Posterior cingulate gyrus (tissue), 11 donors: ENCODE data around the gene SPRR1B.
A peak's percentile ranks its signal among the peaks of the same experiment; 100 is the strongest.
"Not testable (repeated sequence)": the region's sequence is repeated elsewhere in the genome, so short reads cannot be mapped to it uniquely, and the experiment has no call there.

ENCODE experiments used
- DNase-seq, 10 donors: peaks; one replicate each; pipeline versions ENCODE4 v3.0.0 to v3.0.0-alpha.2; 2020 to 2021; ENCODE audit warnings: mixed read lengths in 3 of 10
- intact Hi-C: fragments of 100-400 bp; cut with DNase I; formaldehyde crosslinking; loops from one replicate; pipeline ENCODE4 v1.15.1; 2023

Gene SPRR1B, protein sequence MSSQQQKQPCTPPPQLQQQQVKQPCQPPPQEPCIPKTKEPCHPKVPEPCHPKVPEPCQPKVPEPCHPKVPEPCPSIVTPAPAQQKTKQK

DNA sequence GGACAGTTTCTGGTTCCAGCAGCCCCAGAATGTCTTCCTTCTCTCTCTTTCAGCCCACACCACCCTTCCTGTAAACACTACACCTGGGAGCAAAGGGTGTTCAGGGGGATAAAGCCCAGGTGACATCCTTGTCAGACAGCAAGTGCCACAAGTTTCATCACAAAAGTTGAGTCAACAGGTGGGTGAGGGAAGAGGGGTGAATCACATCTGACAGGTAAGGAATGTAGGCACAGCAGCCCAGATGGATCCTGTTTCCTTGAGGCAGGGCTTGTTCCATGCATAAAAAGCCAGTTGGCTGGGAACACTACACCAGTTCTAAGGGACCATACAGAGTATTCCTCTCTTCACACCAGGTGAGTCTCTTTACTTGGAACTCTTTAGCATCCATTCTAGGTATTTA is at the start of gene SPRR1B:
Gene SPRR1B, plus strand, starts transcription at position 309 of the 400 bp plus-strand sequence. CDS start 1,143 bp downstream, outside the sequence.
- intact Hi-C loops: no loop called here
- DNase-seq: no peak

DNA sequence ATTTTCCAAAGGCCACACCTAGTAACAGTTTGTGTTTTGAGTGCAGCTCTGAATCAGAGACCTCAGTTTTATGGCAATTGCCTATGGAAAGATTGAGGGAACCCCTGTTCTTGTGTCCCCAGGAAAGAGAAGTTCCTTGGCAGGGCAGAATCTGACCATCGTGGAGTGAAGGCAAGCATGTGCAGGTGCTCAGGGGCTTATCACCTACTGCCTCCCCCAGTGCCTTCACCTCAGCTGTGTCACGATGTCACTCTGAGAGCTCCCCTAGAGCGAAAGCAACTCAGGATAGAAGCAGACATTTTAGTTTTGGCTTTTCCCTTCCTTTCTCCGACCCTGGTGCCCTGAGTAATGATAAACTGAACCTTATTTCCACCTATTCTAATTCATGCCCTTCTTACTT is 48.9 kb upstream of the SPRR1B start:
- intact Hi-C loops: no loop called here
- DNase-seq: peak in 1 of 10 donors; percentile 45

DNA sequence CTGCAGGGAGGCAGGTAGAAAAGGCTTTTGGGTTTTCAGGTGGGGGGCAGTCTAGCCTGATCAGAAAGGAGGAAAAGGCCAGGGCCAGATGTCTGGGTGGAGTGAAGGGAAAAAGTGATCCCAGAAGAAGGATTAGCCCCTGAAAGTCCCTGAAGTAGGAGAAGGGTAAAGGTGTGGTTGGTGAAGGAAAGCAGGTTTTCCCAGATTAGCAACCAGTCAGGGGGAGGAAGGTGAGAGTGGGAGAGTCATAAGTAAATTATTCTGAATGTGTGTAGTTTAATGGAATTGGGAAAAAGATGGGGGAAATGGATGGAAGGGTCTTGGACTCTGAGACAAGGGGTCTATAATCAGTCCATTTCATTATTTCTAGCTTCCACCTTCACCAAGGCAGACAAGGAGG is 47.8 kb upstream of the SPRR1B start:
- no peak for DNase-seq
- intact Hi-C loops: no loop called here

DNA sequence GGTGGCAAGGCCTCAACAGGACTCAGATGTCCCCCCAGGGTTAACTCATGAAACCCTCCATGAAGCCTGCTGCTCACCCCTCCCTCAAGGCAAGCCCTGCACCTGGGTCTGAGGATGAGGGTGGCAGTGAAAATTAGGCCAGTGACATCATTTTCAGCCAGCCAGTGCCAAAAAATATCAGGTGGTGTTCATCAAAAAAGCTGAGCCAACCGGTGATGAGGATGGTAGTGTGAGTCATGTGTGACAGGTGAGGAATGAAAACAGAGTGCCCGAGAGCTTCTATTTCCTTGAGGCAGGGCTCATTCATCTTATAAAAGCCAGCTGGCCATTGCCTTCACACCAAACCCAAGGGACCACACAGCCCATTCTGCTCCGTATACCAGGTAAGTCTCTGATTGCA is 47.3 kb upstream of the SPRR1B start, which contains the start of gene SPRR1A:
Gene SPRR1A, plus strand, starts transcription at position 339 of the 400 bp plus-strand sequence. CDS start 1,150 bp downstream, outside the sequence.
- DNase-seq: no peak
- intact Hi-C loops: no loop called here

DNA sequence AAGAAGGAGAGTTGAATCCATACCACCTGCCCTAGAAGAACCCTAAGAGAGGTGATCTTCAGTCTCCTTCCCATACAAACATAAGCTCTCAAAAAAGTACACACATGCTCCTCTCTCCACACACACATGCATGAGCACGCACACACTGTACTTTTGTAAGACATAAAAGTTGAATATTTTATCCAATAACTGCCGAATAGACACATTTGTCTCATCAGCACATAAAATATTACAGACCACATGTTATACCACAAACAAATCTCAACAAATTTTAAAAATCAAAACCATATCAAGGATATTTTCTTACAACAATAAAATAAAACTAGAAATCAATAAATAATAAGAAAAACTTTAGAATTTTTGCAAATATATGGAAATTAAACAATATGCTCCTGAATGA is 44.4 kb upstream of the SPRR1B start:
- intact Hi-C loops: no loop called here
- DNase-seq: no peak

- no peak for DNase-seq
- intact Hi-C loops: loop anchor here (10.0 kb wide), 1 partner anchor 232 kb away; no protein-coding TSS in a partner anchor
Measured at GRCh38 chr1:152993186-152993585, 37.8 kb upstream of the SPRR1B start.

- DNase-seq: no peak
- intact Hi-C loops: loop anchor here (10.0 kb wide), 1 partner anchor 229 kb away; no protein-coding TSS in a partner anchor
Measured at GRCh38 chr1:152995842-152996241, 35.2 kb upstream of the SPRR1B start.

DNA sequence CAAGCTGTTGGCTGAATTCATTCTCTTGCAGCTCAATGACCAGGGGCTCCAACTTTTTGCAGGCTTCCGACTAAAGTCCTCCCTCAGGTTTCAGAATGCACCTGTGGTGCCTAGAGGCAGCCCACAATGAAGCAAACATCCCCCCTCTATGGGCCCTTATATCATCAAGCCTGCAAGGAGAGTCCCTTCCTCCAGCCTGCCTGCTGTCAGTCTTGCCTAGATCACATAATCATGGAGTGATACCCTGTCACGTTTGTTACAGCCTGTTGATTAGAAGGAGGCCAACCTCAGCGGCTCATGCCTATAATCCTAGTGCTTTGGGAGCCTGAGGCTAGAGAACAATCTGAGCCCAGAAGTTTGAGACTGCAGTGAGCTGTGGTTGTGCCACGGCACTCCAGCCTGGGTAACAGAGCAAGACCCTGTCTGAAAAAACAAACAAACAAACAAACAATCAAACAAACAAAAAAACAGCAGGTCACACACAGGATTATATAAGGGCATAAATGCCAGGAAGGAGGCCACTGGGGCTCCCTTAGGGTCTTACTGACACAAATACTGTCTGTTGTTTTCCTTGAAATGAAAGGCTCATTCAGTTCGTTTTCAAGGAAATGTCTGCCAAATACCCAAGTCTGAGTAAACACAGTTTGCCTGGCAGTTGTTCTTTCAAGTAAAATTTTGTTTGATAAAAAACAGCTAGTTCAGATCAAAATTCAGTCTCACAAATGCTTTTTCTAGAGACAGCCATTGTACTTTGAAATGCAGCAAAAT is 34.2 kb upstream of the SPRR1B start:
- no peak for DNase-seq
- intact Hi-C loops: loop anchor here (10.0 kb wide), 1 partner anchor 228 kb away; no protein-coding TSS in a partner anchor

- intact Hi-C loops: loop anchor here (10.0 kb wide), 1 partner anchor 227 kb away; no protein-coding TSS in a partner anchor
Measured at GRCh38 chr1:152997901-152998300, 33.1 kb upstream of the SPRR1B start.

GRCh38 chr1:152998476-152998875 is 32.5 kb upstream of the SPRR1B start:
- DNase-seq: no peak
- intact Hi-C loops: loop anchor here (10.0 kb wide), 1 partner anchor 226 kb away; no protein-coding TSS in a partner anchor

More at GRCh38 chr1:152997901-152998300, 33.1 kb upstream of the SPRR1B start:
- no peak for DNase-seq

DNA sequence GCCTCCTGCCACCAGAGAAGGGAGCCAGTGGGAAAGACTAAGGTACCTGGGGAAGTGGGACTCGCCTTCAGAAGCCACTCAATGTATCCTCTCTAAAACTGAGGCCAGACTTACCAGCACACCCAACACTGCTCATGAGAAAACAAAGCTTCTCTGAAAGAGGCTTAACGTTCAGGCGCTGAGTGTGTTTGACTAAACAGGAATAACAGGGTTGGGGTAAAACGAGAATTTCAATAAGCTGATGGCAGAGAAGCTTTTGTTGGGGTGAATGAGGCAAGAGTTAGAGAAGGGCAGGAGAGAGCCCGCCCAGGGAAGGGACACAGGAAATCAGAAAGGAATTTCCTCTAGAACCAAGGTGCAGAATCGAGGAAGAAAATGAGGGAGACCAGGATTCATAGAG is 31.2 kb upstream of the SPRR1B start:
- intact Hi-C loops: loop anchor here (10.0 kb wide), 1 partner anchor 225 kb away; no protein-coding TSS in a partner anchor
- DNase-seq: no peak

GRCh38 chr1:153000294-153000693 is 30.7 kb upstream of the SPRR1B start:
- intact Hi-C loops: no loop called here
- no peak for DNase-seq

GRCh38 chr1:153001382-153001781 is 29.6 kb upstream of the SPRR1B start, which contains the start of gene SPRR3:
SPRR3 (plus strand) TSS chr1:153001749; CDS start chr1:153003021, 1,272 bp downstream.
- intact Hi-C loops: no loop called here

DNA sequence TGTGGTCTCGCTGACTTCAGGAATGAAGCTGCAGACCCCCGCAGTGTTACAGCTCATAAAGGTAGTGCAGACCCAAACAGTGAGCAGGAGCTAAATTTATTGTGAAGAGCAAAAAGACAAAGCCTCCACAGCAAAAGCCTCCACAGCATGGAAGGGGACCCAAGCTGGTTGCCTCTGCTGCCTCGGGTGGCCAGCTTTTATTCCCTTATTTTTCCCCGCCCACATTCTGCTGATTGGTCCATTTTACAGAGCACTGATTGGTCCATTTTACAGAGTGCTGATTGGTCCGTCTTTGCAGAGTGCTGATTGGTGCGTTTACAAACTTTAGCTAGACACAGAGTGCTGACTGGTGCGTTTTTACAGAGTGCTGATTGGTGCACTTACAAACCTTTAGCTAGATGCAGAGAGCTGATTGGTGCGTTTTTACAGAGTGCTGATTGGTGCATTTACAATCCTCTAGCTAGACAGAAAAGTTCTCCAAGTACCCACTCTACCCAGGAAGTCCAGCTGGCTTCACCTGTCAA is 19.7 kb upstream of the SPRR1B start:
- intact Hi-C loops, DNase-seq: not testable (repeated sequence)

More at GRCh38 chr1:153001382-153001781, 29.6 kb upstream of the SPRR1B start, which contains the start of gene SPRR3:
- DNase-seq: no peak

GRCh38 chr1:153021829-153022228 is 9.2 kb upstream of the SPRR1B start:
- intact Hi-C loops: not testable (repeated sequence)

DNA sequence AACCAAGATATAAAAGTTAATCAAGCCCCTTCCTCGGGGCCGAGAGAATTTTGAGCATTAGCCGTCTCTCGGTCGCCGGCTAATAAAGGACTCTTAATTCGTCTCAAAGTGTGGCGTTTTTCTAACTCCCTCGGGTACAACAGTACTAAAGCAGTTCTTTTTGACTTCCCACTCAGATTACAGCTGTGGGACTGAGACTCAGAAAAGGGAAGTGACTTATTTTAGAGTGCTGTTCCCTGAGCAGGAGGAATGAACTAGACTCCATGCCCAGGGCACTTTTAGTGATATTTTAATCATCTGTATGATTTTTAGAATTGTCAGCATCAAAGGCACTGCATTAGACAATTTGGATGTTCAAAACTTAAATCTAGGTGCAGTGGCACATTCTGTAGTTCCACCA is 8.7 kb upstream of the SPRR1B start:
- DNase-seq, intact Hi-C loops: not testable (repeated sequence)

More at GRCh38 chr1:153021829-153022228, 9.2 kb upstream of the SPRR1B start:
- not testable (repeated sequence) for DNase-seq

DNA sequence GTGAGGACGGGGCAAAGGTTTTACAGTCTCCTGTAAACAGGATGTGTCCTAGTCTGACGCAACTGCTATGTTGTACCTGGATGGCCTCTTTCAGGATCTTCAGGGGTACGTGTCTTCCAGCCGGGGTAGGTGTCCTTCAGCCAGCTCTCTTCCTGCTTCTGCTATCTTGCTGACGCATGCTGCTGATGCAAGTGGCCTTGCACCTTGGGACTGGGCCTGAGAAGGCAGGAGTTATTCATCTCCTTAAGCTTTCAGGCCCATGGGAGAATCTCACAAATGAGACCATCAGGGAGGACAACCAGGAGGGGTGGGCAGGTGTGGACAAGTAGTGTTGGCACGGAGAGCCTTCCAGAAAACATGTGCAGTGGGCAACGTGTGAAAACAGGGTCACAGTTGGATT is 7.9 kb upstream of the SPRR1B start:
- intact Hi-C loops: no loop called here

DNA sequence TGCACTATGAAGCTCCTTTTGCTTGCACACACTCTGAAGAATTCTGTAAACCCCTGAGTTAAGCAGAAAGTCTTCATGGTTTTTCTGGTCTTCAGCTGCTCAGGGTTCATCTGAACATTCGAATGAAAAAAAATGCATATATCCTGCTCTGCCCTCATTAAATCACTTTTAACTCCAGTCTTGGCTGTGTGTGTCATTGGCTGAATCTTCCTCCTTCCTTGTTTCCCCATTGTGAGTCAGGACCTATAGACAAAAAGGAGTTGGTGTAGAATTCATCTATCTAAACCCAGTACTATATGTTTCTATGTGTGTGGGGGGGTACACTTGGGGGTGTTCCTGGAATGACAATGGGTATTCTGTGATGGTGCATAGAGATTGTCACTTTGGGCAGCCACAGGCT is 6.6 kb upstream of the SPRR1B start:
- no peak for DNase-seq
- intact Hi-C loops: no loop called here

More for the DNA sequence above, 7.9 kb upstream of the SPRR1B start:
- DNase-seq: no peak

DNA sequence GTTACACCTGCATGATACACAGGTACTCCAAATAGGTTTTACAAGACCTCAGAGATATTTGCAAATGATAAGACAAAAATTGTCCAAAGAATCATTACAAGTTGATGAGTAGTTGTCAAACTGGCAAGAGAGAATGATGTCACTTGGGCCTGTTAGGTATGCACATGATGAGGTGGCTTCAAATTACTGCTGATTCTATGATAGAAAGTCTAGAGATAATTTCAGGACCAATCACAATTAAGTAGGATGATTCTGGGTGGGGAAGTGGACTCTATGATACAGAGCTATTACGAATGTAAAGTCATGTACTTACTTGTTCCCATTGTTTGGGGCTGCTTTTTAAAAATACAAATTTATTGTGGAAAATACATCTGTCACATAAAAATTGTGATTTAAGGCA is 5.2 kb upstream of the SPRR1B start:
- intact Hi-C loops: no loop called here
- no peak for DNase-seq

- no peak for DNase-seq
Measured at GRCh38 chr1:153028766-153029165, 2.2 kb upstream of the SPRR1B start.

DNA sequence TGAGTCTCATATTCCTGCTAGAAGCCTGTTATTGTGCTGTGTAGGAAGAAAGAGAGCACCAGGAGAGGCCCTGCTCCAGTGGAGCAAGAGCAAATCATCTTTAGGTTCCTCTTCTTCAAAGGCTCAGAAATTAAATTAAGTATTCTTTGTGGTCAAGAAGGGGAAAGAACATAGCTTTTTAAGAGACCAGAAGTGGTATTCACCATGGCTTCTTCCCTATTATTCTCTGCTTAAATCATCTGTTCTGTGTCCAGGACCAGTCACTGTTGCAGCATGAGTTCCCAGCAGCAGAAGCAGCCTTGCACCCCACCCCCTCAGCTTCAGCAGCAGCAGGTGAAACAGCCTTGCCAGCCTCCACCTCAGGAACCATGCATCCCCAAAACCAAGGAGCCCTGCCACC is 1.1 kb downstream of the SPRR1B start:
- intact Hi-C loops: no loop called here

More at GRCh38 chr1:153028766-153029165, 2.2 kb upstream of the SPRR1B start:
- intact Hi-C loops: no loop called here

More for the DNA sequence above, 1.1 kb downstream of the SPRR1B start:
- DNase-seq: no peak
